GM20431 (cell line): ENCODE results near the gene POLR2M.

Source experiments
- in situ Hi-C: fragments of 300-500 bp; cut with MseI, MboI; formaldehyde crosslinking; loops from one replicate; pipeline ENCODE4 v1.15.0; 2020; ENCODE audit warnings: low sequenced_read_pairs; ENCODE audit not compliant: unreplicated experiment

Gene POLR2M

DNA sequence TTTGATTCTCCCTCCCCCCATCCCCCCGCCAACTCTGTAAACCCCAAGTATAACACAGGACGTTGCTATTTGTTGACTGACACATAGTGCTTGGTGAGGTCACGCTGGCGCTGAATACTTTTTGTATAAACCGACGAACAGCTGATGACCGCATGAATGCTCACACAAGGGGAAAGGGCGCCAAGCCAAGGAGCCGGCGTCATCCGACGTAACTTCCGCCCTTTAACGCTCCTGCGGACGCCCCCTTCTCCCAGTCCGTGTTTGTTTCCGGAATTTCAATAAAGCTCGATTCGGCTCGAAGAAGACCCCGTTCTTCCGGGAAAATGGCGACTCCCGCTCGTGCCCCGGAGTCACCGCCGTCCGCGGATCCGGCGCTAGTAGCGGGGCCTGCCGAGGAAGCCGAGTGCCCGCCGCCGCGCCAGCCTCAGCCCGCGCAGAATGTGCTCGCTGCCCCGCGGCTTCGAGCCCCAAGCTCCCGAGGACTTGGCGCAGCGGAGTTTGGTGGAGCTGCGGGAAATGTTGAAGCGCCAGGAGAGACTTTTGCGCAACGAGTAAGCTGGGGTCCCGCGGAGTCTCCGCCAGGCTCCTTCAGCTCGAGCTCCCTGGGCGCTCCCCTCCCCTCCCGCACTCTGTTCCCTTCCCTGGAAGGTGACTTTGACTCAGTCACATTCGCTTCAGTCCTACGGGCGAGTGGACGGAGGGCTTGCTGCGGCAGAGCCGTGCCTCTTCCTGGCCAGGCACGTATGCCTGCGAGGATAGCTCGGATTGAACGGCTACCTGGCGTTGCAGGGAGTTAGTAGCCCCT lies at the start of gene POLR2M:
Gene POLR2M, plus strand, starts transcription at position 310 of the 805 bp plus-strand sequence. Its CDS starts 129 bp downstream, at position 439.
- in situ Hi-C loops, result no loop called here

DNA sequence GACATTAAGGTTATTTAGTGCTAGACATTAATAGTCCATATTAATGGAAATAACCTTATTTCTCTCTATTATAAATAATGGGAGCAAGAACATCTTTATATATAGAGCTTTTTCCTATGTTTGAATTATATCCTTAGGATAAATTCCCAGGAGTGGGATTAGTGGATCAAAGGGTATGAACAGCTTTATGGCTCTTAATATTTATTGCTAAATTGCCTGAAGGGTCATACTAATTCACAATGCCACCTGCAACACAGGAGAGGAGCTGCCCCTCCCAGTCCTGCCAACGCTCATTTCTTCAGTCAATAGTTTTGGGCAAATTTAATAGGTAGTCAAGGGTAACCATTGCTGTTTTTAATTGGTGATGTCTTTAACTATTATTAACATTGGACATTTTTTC lies 48.9 kb upstream of the POLR2M start:
- in situ Hi-C loops, result no loop called here

DNA sequence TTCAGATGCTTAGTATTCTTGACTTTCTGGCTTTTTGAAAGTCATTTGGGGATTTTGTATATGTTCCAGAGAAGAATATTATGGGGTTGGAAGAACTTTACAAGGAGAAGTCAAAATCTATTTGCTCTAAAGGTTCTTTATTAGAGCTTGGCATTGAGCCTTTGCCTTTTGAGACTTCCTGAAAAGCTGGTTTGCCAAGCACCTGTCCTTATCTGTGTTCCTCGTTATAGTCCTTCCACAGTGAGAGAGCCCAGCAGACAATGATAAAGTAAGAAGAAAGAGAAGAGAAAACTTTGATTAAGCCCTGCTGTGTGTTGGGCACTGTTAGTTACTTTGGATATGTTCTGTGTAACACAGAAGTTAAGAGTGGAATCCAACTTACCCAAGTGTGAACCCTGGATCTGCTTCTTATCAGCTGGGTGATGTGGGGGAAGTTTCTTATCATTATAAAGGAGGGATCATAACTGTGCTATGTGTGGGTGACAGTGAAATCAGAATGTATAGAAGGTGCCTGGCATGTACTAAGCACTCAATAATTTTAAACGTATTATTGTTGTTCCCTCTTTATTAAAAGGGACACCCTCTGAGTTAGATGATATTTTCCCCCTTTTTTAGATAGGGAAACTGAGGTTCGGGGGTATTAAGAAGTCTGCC lies 44.3 kb upstream of the POLR2M start:
- in situ Hi-C loops, result no loop called here

DNA sequence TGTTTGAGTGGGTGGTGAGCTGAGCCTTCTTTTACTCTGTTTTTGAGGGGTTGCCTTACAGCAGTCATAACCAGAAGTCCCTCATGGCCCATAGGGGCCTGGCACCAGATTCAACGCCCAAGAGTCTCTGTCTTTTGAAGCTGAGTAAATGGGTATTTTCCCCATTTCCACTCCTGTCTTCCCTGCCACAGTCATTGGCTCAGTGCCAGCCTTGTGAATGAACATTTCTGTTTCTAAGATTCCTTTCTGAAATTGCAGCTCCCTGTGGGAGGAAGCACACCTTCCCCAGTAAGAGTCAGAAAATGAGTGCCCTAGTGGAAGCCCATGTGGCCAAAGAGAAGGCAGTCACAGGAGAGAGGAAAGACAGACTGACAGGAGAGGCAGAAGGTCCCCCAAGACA lies 43.7 kb upstream of the POLR2M start:
- in situ Hi-C loops, result no loop called here

DNA sequence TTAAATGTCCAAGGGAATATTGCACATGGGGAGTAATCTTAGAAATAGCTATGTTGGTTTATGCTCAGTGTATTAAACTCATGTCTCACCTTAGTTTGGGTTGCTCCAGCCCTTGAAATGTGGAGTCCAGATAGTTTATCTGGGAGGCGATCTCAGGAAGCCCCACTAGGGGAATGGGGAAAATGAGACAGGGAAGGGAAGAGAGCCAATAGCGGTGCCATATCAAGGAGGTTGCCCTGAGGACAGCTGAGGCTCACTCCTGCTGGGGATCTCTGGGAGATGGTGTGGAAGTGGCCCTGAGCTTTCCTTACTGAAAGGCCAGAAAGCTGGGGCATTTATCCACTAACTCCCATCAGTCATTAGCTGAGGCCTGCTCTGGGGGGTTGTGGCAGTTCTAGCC lies 43.3 kb upstream of the POLR2M start:
- in situ Hi-C loops, result no loop called here

DNA sequence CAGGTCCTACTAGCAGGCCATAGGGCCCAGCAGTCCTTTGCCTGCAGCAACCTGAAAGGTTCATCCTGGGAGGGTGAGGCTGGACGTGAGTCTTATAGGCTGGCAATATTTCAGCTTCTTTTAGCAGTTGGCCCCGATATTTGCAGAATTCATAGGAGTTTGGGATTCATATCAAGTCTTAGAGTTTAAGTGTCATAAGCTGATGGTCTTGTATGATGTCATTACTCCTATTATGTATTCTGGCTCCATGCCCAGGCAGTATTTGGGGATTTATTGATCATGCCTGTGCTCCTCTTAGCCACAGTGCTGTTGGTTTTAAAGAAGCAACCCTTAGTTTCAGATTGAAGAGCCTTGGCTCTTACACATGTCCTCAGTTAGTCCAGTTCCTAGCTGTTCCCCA lies 41.3 kb upstream of the POLR2M start:
- in situ Hi-C loops, result no loop called here

DNA sequence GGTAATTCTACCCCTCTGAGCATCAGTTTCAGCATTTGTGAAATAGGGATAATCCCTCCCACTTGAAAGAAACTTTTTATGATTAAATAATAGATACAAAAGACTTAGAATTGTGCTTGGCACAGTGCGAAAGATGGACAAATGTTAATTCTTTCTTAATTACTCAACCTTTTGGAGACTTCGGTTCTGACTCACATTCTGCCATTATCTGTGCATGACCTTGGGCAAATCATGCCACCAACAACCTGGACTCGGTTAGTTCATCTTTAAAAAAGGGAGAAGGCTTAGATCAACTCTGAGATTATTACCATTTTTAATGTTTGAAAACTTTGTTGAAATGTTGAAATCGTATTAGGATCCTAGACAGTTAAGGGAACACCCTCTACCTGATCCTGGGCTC lies 40.6 kb upstream of the POLR2M start:
- in situ Hi-C loops, result no loop called here

DNA sequence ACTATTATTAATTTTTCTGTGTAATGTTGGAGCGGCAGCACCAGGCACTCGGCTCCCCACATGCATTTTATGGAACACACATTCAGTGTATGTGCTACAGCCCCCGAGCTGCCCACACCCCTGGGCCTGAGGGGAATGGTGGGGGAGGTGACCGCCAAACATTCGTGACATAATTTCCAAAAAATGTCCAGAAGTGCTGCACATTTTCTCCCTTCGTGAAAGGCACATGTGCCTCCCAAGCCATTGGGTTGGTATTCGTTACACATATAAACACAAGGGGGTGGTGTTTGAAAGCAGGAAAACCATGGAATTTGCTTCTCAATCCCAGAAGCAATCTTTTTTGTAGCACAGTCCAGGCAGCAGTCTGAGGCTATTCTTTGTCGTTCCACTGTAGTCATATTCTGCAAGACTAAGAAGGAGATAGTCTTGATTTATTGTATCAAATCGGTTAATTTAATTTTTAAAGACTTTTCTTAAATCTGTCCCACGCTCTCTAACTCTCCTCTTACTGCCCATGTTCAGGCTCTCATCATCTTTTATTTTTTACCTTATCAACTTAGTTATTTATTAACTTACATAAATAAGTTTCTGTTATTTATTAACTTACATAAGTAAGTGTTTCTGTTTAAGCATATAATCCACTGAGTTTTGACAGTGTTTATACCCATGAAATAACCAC lies 39.2 kb upstream of the POLR2M start:
- in situ Hi-C loops, result no loop called here

DNA sequence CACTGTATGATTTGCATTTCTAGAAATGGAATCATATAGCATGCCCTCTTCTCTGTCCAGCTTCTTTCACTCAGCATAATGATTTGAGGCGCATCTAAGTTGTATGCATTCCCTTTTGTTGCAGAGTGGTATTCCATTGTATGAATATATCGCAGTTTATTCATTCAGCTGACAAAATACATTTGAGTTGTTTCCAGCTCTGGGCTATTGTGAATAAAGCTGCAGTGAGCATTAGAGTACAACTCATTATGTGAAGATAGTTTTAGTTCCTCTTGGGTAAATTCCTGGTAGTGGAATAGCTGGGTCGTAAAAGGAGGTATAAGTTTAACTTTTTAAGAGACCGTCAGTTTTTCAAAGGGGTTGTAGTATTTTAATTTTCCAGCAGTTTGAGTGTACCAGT lies 38.5 kb upstream of the POLR2M start:
- in situ Hi-C loops, result no loop called here

DNA sequence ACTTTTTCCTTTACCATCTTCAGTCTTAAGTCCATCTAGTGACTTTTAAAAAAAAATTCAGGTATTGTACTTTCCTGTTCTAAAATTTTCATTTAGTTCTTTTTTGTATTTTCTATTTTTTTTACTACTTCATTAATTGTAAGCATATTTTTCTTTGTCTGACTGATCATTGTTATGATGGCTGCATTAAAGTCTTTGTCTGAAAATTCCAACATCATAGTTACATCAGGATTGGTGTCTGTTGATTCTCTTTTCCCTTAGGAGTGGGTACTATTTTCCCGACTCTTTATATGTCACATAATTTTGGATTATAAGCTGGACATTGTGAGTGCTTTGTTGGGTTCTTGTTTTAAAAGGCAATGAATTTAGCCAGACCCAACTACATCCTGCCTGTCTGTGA lies 34.9 kb upstream of the POLR2M start:
- in situ Hi-C loops, result no loop called here

DNA sequence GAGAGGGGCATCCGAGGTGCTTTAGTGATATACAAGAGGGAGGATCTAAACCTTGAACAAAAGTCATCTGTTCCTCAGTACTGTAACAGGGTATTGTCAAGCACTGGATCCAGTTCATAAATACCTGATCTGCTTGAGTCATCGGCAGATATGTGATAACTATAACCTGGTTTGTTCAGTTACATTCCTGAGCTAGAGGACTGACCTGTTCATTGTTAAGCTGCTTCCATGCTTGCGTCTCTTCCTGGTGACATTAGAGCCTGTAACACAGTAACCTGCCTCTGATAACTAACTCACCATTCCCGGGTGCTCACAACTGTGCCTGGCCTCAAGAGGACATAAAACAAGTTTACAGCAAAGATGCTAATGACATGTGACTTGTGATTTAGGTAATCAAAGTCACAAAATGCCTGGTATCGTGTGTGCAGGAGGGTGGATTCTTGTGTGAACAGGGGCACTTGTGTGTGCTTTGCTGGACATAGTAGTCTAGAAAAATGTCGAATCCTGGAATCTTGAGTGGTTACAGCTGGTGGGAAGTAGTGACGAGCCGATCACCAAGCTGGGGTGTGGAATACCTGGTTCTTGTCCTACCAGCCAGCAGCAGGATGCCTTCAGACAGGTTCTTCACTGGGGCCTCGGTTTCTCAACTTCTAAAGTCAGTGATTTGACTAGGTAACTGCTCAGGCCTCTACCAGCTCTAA lies 30.9 kb upstream of the POLR2M start:
- in situ Hi-C loops, result no loop called here

DNA sequence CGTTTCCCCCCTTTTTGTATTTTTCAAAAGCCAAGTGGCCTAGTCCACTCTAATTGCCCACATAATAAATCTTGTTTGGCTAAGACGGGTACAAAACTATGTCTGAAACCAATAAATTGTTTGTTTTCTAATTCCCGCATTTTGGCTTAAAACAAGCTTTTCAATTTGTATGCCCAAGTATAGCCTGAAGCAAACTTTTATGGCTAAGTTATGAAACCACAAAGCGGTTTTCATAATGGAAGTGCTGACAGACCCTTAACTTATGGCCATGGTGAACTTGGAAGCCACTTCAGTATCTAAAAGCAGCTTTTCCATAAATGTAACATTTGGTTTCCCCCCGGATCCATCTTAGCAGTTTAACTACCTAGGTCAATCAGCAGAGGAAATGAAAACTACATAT lies 29.9 kb upstream of the POLR2M start:
- in situ Hi-C loops, result no loop called here

DNA sequence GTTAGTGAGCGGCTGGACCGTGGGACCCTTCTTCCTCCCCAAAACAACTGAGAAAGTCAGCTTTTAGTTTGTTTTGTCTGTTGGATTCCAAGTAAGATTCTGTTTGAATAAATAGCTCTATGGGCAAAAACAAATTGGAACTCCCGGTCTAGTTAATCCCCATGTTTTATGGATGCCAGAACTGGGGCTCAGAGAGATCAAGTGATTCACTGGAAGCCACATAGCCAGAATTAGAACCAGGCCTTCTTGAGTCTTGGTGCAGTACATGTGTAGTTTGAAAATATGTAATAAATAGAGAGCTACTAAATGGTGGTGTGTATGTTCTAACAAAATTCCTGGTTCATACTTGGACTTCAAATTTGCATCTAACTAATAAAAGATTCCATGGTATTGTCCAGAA lies 29.3 kb upstream of the POLR2M start:
- in situ Hi-C loops, result no loop called here

DNA sequence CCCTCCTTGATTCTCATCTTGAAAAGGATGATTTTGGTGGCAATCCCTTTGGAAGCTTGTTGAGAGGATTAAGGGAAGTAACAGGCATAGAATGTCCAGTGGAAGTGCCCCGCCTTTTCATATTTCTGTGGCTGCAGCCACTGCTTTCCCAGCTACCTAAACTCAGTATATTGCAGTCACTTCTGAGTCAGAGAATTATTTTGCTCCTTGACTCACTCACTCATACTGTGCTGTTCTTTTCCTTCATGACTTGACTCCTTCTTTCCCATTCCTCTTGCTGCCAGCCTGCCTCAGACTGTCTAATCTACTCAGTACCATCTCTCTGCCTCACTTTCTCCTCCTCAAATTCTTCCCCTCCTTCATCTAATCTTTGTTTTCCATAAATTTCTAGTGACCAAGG lies 26.5 kb upstream of the POLR2M start:
- in situ Hi-C loops, result no loop called here

DNA sequence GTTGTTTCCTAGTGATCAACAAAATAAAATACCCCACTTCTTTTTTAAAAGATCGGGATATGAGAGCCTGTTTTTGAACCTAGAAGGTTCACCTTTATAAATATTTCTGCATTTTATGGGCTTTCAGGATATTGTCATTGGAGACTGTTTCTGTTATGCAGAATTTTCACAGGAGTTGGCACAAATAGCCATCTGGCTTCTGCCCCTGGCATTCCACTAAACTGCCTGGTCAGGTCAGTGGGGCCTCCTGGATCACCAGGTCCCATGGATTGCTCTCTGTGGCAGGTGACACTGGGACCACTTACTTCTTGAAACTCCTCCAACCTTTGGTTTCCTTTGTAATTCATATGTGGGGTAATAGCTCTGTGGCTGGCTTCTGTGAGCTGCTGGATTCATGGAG lies 25.5 kb upstream of the POLR2M start:
- in situ Hi-C loops, result no loop called here

DNA sequence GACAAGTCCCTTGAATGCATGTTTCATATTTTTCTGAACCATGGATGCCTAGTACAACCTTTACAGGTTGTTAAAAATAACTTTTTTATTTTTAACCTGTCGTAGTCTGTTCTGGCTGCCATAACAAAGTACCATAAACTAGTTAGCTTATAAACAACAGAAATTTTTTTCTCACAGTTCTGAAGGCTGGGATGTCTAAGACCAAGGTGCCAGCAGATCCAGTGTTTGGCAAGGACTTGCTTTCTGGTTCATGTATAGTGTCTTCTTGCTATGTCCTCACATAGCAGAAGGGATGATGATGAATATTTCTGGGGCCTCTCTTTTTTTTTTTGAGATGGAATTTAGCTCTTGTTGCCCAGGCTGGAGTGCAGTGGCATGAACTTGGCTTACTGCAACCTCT lies 23.0 kb upstream of the POLR2M start:
- in situ Hi-C loops, result no loop called here

DNA sequence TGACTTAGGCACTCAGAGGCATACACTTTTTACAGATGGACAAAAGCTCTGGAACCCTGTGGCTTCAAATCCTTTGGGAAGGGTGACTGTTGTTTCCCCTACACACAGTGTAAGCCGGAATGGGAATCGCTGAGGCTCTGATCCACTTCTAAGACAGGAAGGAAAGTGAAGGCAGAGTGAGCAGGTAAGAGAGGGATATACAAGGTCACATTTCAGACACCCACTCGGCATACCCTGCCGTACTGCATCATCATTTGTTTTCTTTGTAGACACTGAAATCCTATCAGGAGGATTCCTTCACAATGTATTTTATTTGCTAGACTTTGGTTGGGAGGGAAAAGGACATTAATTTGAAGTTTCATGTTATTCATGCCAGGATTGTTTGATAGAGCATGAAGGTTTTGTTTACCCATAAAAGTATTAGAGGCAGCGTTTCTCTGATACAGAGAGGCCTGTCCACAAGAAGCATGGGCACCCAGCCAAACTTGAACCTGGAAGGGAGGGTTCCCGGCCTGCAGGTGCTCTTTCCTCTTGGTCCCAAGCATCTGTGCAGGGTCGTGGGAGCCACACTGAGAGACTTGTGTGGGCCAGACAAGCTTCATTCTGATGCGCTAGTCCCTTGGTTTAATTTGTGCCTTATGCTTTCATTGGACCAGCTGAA lies 21.9 kb upstream of the POLR2M start:
- in situ Hi-C loops, result no loop called here

DNA sequence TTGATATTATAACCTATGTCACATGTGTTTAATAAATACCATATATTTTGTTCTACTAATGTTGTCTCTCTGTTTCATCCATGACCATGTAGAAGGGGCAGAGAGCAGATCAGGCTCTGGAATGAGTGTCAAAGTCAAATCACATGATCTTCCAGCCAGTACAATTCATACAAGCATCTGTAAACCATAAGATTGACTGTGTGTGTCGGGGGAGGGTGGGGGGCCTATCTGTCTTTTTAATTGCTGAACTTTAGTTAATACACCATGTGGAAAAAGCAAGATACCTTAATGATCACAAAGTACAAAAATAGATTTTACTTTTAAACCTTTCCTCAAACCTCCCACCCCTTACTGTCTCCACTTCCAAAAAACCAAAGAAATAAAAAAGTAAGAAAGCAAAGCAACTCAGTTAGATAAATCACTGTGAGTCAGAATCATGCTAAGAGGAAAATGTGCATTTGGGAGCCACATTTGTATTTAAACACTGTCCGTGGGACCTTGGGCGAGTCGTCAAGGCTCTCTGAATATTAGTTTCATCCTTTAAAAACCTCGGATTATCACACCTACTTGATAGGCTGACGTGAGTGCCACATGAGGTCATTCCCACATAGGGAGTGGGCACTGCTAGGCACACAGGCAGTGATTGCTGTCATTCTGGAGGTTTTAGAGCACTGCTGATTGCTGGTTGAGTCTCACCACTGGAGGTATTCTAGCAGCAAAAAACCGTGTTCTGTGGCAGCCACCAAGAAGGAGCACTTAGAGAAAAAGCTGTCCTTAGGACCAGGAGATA lies 21.0 kb upstream of the POLR2M start:
- in situ Hi-C loops, result no loop called here

DNA sequence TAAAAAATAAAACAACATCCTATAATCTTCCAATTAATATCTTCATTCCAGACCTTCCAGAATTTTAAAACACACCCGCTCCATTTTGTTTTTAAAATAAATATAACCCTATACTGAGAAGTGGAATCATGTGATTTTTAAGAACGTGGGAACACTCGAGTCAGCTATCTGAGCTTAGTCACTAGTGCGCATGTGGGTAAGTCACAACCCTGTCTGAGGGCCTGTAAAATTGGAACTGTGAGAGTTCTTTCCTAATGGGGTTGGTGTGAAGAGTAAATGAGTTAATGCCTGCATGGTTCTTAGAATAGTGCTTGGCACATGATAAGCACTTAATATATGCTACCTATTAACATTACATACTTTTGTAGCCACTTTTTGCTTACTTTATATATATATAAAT lies 19.9 kb upstream of the POLR2M start:
- in situ Hi-C loops, result no loop called here
